Esophagus squamous epithelium (tissue), 5 donors: ENCODE measurements around the gene GP9. TPM values are rescaled to one million over a fixed set of nuclear protein-coding genes. Genes with fewer than 3 reads are reported as not detected.

ENCODE experiments used
- DNase-seq: peaks from one replicate; lab custom pipeline; 2025; lab: John Stamatoyannopoulos, UW
- H3K27ac ChIP-seq, 4 donors: fragments of 200-600 bp; sonication (generic); one replicate each; pipeline ENCODE4 v1.5.1; 2016 to 2019; ENCODE audit warnings: mild to moderate bottlenecking in 1 of 4
- H3K27me3 ChIP-seq, 4 donors: fragments of 200-600 bp; sonication (generic); 1 replicate in 3 of 4; 2 replicates in 1 of 4; pipeline versions ENCODE4 v1.5.1 to v1.6.0; 2017 to 2021; ENCODE audit warnings: antibody characterized with exemption in 1 of 4
- H3K36me3 ChIP-seq, 3 donors: fragments of 200-600 bp; sonication (generic); one replicate each; pipeline ENCODE4 v1.5.1; 2016 to 2019
- H3K4me1 ChIP-seq, 3 donors: fragments of 200-600 bp; sonication (generic); one replicate each; pipeline ENCODE4 v1.5.1; 2017 to 2019
- H3K4me3 ChIP-seq, 4 donors: fragments of 200-600 bp; sonication (generic); 1 replicate in 3 of 4; 2 replicates in 1 of 4; pipeline ENCODE4 v1.5.1; 2016 to 2019; ENCODE audit warnings: mild to moderate bottlenecking in 2 of 4, moderate library complexity in 1 of 4
- H3K9me3 ChIP-seq, 3 donors: fragments of 200-600 bp; sonication (generic); one replicate each; pipeline ENCODE4 v1.5.1; 2016 to 2019
- CTCF ChIP-seq, 6 experiments: fragments of 450-650 bp in 4 of 6; fragments of 200-600 bp in 2 of 6; sonication (generic) in 2 of 6; IDR thresholded peaks; one replicate each; pipeline ENCODE4 v1.5.1; 2016 to 2019; ENCODE audit warnings: antibody characterized with exemption in 6 of 6, mild to moderate bottlenecking in 4 of 6, moderate library complexity in 4 of 6
- POLR2A ChIP-seq, 4 donors: fragments of 450-650 bp; IDR thresholded peaks; one replicate each; pipeline ENCODE4 v1.6.1; 2017; ENCODE audit warnings: antibody characterized with exemption in 4 of 4, mild to moderate bottlenecking in 4 of 4, moderate library complexity in 3 of 4
- WGBS, 2 donors: methylation state at CpG; one replicate each; pipeline ENCODE4 v1.1.5; 2018; 5-methylcytosine and 5-hydroxymethylcytosine counted together
- intact Hi-C: fragments of 100-400 bp; cut with DNase I; formaldehyde crosslinking; loops from one replicate; pipeline ENCODE4 v1.15.0; 2022
- total RNA-seq, 4 donors: library from RNA; depleted of rRNA; stranded (reverse); fragments of >200 nt; gene quantifications; one replicate each; pipeline ENCODE4 v1.1.0, GENCODE V29; 2016
- donor health status: DM: yes; HTN: yes; CAD: no.

GP9 gene
- total RNA-seq, 4 donors from 2014 or later, result not detected

GRCh38 chr3:129078510-129078909 lies 17.9 kb downstream of the GP9 start:
- Histone ChIP-seq H3K36me3 (no peaks in the 10 kb centered on the region), H3K4me1 (peaks cover 0 to 13% (median 0%) of the 10 kb centered on the region in 3 donors), H3K9me3 (no peaks in the 10 kb centered on the region), H3K4me3 (no peak overlapping the region), H3K27ac (no peak overlapping the region), H3K27me3 (no peaks in the 10 kb centered on the region)
- intact Hi-C loops, result no loop called here
- no peak for DNase-seq
- WGBS, 2 donors, result 71 to 76% methylated on average over 6 to 7 of the region's 8 CpGs
- TF ChIP-seq POLR2A (IDR thresholded peaks at IDR 0.05), result no peak

- peaks cover 0 to 13% (median 0%) of the 10 kb centered on the region in 3 donors for H3K4me1 ChIP-seq
- H3K27me3 ChIP-seq, result no peaks in the 10 kb centered on the region
- no peaks in the 10 kb centered on the region for H3K36me3 ChIP-seq
- TF ChIP-seq POLR2A (IDR thresholded peaks at IDR 0.05) (no peak), CTCF (IDR thresholded peaks at IDR 0.05) (no peak)
- H3K4me3 ChIP-seq, result no peak overlapping the region
- no peak overlapping the region for H3K27ac ChIP-seq
- no peak for DNase-seq
- intact Hi-C loops, result no loop called here
- WGBS, 2 donors, result 81 to 82% methylated on average over 6 to 8 of the region's 8 CpGs
- no peaks in the 10 kb centered on the region for H3K9me3 ChIP-seq
These were observed 20.9 kb downstream of the GP9 start for GRCh38 chr3:129081503-129081902.

GRCh38 chr3:129082026-129082425 lies 21.4 kb downstream of the GP9 start:
- 74 to 82% methylated on average over 8 to 9 of the region's 9 CpGs for WGBS, 2 donors
- TF ChIP-seq CTCF (IDR thresholded peaks at IDR 0.05), result no peak
- TF ChIP-seq POLR2A (IDR thresholded peaks at IDR 0.05), result no peak
- intact Hi-C loops, result no loop called here
- no peak for DNase-seq
- no peak overlapping the region for H3K4me3 ChIP-seq
- H3K9me3 ChIP-seq, result no peaks in the 10 kb centered on the region
- H3K4me1 ChIP-seq, result peaks cover 0 to 13% (median 5%) of the 10 kb centered on the region in 3 donors
- no peak overlapping the region for H3K27ac ChIP-seq
- H3K27me3 ChIP-seq, result no peaks in the 10 kb centered on the region
- H3K36me3 ChIP-seq, result no peaks in the 10 kb centered on the region

GRCh38 chr3:129084501-129084900 lies 23.9 kb downstream of the GP9 start:
- intact Hi-C loops, result no loop called here
- no peak for DNase-seq
- TF ChIP-seq POLR2A (IDR thresholded peaks at IDR 0.05), result no peak
- no peak for TF ChIP-seq CTCF (IDR thresholded peaks at IDR 0.05)

GRCh38 chr3:129085165-129085715 lies 24.7 kb downstream of the GP9 start:
- Histone ChIP-seq H3K27ac (no peak overlapping the region), H3K9me3 (no peaks in the 10 kb centered on the region), H3K4me3 (no peak overlapping the region), H3K27me3 (no peaks in the 10 kb centered on the region), H3K4me1 (peaks cover 0 to 11% (median 9%) of the 10 kb centered on the region in 3 donors), H3K36me3 (no peaks in the 10 kb centered on the region)
- TF ChIP-seq POLR2A (IDR thresholded peaks at IDR 0.05) (no peak), CTCF (IDR thresholded peaks at IDR 0.05) (no peak)
- 90 to 98% methylated on average over 2 to 8 of the region's 12 CpGs for WGBS, 2 donors
- no peak for DNase-seq
- intact Hi-C loops, result no loop called here

More at GRCh38 chr3:129084501-129084900, 23.9 kb downstream of the GP9 start:
- 69 to 94% methylated on average over 4 to 6 of the region's 6 CpGs for WGBS, 2 donors
- Histone ChIP-seq H3K27me3 (no peaks in the 10 kb centered on the region), H3K9me3 (no peaks in the 10 kb centered on the region), H3K4me3 (no peak overlapping the region), H3K36me3 (no peaks in the 10 kb centered on the region), H3K27ac (no peak overlapping the region), H3K4me1 (peaks cover 0 to 11% (median 9%) of the 10 kb centered on the region in 3 donors)
